Activated CD4-positive, alpha-beta T cell treated with anti-CD3 and anti-CD28 coated beads, Interleukin-2, amount 50 U/mL, for 16 hours (primary cell): ENCODE results near the gene RNF145.
"Not testable (repeated sequence)": the region's sequence is repeated elsewhere in the genome, so short reads cannot be mapped to it uniquely, and the experiment has no call there.

ENCODE experiments used
- DNase-seq: peaks from one replicate; pipeline ENCODE4 v3.0.0-alpha.2; 2020

RNF145 gene

GRCh38 chr5:159209438-159210209 lies at the start of gene RNF145:
Gene RNF145, minus strand, starts transcription at chr5:159209553. Its CDS starts 5,936 bp downstream, at chr5:159203617.
- DNase-seq, result peak; percentile 88

DNA sequence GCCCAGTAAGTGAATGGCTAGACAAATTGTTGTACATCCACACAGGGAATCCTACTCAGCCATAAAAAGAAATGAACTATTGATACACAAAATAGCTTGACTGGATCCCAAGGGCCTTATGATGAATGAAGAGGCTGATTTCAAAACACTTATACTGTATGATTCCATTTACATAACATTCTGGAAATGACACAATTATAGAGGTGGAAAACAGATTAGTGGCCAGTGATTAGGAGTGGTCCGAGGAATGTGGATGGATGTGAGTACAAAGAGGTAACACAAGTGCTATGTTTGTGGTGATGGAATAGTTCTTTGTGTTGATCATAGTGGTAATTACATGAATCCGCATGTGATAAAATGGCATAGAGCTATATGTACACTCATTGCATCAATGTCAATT lies 49.0 kb upstream of the RNF145 start:
- no peak for DNase-seq

GRCh38 chr5:159257629-159258283 lies 48.4 kb upstream of the RNF145 start:
- no peak for DNase-seq

- no peak for DNase-seq
These were observed 47.7 kb upstream of the RNF145 start for GRCh38 chr5:159257007-159257406.

DNA sequence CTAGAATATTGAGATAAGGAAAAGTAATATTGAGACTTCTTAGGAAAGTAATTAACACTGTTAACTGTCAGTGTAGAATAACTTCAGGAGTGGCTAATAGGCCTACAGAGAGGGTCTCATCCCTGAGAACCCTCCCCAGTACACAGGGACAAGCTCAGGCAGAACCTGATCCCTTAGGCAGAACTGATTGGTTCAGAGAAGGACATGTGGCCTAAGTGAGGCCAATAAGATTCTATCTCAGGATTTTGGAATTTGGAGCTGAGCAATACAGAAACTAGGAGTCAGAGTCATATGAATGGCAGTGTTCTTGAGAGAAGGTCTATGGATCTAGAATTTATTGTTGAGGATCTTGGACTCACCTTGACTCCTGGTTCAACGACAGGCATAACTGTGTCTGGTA lies 42.8 kb upstream of the RNF145 start:
- DNase-seq, result no peak

DNA sequence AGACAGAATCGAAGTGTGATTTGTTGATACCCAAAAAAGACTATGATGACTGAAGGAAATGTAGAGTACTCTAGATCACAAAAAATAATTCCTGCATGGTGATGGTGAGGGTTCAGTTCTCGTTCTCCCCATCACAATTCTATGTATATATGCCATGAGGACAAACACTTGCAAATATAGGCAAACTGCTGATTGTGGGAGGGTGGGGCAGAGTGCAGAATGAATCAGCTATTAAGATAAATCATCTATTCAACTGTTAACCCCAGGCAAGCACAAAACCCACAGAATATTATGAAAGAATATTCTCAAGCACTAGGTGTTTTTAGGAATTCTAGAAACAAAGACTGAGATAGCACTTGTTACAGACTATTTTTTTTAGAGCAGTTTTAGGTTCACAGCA lies 39.8 kb upstream of the RNF145 start:
- no peak for DNase-seq

DNA sequence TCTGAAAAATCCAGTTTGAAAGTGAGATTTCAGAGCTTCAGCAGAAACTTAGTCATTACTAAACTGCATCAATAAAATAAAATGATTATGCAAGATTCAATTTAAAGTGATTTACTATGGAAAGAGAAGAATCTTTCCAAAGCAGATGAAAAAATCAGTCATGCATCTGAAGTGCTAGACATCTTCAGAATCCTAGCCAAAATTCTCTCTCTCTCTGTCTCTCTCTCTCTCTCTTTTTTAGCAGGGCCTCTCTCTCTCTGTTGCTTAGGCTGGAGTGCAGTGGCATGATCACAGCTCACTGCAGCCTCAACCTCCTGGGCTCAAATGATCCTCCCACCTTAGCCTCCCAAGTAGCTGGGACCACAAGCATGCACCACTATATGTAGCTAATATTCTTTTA lies 35.5 kb upstream of the RNF145 start:
- no peak for DNase-seq

GRCh38 chr5:159244163-159244562 lies 34.8 kb upstream of the RNF145 start:
- no peak for DNase-seq

GRCh38 chr5:159243385-159243784 lies 34.0 kb upstream of the RNF145 start:
- DNase-seq, result no peak

GRCh38 chr5:159242656-159243055 lies 33.3 kb upstream of the RNF145 start:
- DNase-seq, result no peak

GRCh38 chr5:159241946-159242552 lies 32.7 kb upstream of the RNF145 start:
- DNase-seq, result no peak

- DNase-seq, result peak; percentile 21
These were observed 31.0 kb upstream of the RNF145 start for GRCh38 chr5:159240301-159240870.

DNA sequence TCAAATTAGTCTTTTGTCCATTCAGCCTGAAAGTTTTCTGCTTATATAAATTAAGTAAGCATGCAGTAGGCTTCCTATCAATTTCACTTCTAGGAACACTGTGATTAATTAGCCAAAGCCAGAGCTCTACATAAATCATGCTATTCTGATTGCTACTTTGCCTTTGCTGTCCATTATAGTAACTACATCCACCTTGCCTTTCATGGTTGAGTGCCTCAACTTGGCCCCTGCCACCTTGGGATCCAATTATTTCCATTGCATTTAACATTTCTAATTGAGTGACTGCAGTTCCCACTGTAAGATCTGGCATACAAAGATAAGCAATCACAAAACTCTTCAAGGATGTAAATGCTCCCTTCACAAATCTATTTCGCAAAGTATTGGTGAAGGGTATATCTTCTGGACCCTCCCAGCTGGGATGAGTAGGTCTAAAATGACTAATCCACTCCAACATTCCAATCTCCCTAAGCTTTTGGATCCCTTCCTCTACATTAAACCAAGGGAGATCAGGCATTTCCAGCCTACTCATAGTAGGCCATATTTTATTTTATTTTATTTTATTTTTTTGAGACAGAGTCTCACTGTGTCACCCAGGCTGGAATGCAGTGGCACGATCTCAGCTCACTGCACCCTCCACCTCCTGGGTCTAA lies 26.6 kb upstream of the RNF145 start:
- not testable (repeated sequence) for DNase-seq

GRCh38 chr5:159231167-159231566 lies 21.8 kb upstream of the RNF145 start:
- no peak for DNase-seq

DNA sequence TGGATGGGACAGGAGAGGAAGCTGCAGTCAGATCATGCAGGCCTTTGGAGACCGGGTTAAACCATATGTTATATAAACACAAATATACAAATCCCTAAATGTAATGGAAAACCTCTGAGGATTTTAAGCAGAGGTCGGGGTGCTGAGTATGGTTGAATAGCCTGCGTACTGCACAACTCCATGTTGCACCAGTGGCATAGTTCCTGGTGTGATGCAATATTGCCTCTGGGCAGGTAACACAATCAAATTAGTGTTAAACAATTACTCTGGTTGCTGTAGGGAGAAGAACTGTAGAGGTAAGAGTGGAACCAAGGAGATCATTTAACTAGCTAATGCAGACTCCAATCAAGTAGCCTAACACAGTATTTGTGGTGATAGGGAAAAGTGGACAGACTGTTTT lies 21.3 kb upstream of the RNF145 start:
- DNase-seq, result no peak

- DNase-seq, result not testable (repeated sequence)
These were observed 18.7 kb upstream of the RNF145 start for GRCh38 chr5:159228097-159228496.

DNA sequence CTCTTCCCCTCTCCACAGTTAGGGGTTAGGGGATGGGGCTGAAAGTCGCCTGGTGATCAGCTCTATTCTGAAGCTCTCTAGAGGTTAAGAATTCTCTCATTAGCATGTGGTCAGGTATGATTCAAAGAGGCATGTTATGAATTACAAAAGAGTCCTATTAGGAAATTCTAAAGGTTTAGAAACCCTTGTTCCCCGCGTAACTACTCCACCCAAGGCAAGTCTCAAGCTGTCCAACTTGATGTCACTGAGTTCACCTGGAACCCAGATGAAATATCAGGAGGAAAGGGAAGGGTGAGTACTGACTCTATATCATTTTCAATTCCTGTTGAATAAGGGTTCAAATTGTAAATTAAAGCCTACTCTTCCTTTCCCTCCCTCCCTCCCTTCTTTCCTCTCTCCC lies 18.1 kb upstream of the RNF145 start:
- no peak for DNase-seq

DNA sequence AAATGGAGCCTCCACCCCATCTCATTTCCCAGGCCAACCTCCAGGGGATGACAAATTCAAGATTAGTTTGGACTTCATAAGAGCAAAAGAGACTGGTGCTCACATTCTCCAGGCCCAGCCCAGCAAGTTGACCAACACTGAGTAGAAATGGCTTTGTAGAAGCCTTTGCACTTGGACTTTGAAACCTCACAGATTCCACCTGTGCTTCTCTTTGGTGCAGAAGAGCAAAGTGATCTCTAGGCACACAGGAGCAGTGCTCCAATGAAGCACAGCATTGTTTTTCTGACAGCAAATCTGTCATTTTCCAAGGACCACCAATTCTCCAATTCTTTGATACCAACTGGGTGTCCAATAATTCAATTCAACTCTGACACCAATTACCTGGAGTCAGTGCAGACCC lies 17.1 kb upstream of the RNF145 start:
- no peak for DNase-seq

- DNase-seq, result no peak
These were observed 15.1 kb upstream of the RNF145 start for GRCh38 chr5:159224471-159224870.

DNA sequence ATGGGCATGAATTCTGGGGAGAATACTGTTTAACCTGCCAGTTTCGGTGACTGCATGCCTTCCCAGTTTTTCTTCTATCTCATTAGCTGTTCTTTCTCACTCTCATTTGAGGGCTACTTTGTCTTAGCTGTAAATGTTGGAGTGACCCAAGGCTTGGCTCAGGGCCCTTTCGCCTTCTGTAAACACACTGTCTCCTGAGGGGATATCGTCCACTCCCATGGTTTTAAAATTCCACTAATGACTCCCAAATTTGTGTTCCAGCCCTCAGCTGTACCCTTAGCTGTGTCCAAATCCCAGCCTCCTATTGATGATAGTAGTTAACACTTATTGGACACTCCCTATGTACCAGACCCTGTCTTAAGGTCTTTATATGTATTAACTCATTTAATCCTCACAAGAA lies 14.1 kb upstream of the RNF145 start:
- no peak for DNase-seq

GRCh38 chr5:159220206-159220605 lies 10.9 kb upstream of the RNF145 start:
- DNase-seq, result no peak

GRCh38 chr5:159218595-159219023 lies 9.3 kb upstream of the RNF145 start:
- DNase-seq, result no peak

GRCh38 chr5:159217236-159217635 lies 7.9 kb upstream of the RNF145 start:
- DNase-seq, result no peak
